Glutamatergic neuron (in vitro differentiated cells): ENCODE measurements around the gene C2CD2L. TPM values are rescaled to one million over a fixed set of nuclear protein-coding genes. Genes with fewer than 3 reads are reported as not detected.
"Not testable (repeated sequence)": the region's sequence is repeated elsewhere in the genome, so short reads cannot be mapped to it uniquely, and the experiment has no call there.

Experiments used
- DNase-seq: peaks from one replicate; pipeline ENCODE4 v3.0.0; 2022
- H3K27ac Mint-ChIP-seq: one replicate; pipeline ENCODE4 v1.8.0; 2020; ENCODE audit warnings: mild to moderate bottlenecking, mixed read lengths, inconsistent platforms; ENCODE audit not compliant: unreplicated experiment
- H3K27me3 Mint-ChIP-seq: one replicate; pipeline ENCODE4 v1.8.0; 2020; ENCODE audit warnings: mild to moderate bottlenecking, moderate library complexity, mixed read lengths, inconsistent platforms; ENCODE audit not compliant: unreplicated experiment
- H3K36me3 Mint-ChIP-seq: one replicate; pipeline ENCODE4 v1.8.0; 2020; ENCODE audit warnings: mild to moderate bottlenecking, mixed read lengths, inconsistent platforms; ENCODE audit not compliant: unreplicated experiment
- H3K4me1 Mint-ChIP-seq: one replicate; pipeline ENCODE4 v1.8.0; 2020; ENCODE audit warnings: mild to moderate bottlenecking, low read depth, mixed read lengths, inconsistent platforms; ENCODE audit not compliant: unreplicated experiment
- H3K4me3 Mint-ChIP-seq: one replicate; pipeline ENCODE4 v1.8.0; 2020; ENCODE audit warnings: mild to moderate bottlenecking, mixed read lengths, inconsistent platforms; ENCODE audit not compliant: unreplicated experiment
- H3K9me3 Mint-ChIP-seq: one replicate; pipeline ENCODE4 v1.8.0; 2020; ENCODE audit warnings: mild to moderate bottlenecking, moderate library complexity, mixed read lengths, inconsistent platforms; ENCODE audit not compliant: unreplicated experiment
- total RNA-seq: library from RNA; stranded (reverse); fragmentation: NEBNext Ultra II Directional; extraction: Animal tissue kit (Norgen Biotek cat#: 25700); gene quantifications from one replicate; pipeline ENCODE4 v1.2.1, GENCODE V29; 2021; ENCODE audit not compliant: unreplicated experiment
- TF ChIP-seq, protein P1 (sequence below): fragments of 200-600 bp; sonication (generic); IDR thresholded peaks from one replicate; pipeline ENCODE4 v1.5.0; 2021; ENCODE audit not compliant: partially characterized antibody, unreplicated experiment

The C2CD2L gene
- total RNA-seq, 1 donor from 2014 or later, result 32.8 TPM

DNA sequence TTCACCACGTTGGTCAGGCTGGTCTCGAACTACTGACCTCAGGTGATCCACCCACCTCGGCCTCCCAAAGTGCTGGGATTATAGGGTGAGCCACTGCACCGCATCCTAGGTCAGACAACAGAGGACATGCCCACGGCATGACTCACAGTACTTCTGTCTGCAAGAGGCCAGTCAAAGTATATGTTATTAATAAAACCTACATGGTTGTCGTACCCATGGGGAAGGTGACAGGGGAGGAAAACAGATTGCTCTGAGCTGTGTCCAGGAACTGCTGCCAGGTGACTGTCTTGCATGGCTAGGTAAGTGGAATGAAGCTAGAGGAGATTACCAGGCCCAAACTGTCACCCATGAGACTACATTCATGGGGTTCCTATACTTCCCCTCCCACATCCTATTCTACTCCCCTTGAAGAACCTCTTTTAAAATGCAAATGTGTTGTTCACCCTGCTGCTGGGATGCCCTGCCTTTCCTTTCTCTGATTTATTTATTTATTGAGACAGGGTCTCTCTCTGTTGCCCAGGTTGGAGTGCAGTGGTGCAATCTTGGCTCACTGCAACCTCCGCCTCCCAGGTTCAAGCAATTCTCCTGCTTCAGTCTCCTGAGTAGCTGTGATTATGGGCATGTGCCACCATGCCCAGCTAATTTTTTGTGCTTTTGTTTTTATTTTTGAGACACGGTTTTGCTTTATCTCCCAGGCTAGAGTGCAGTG lies 59.4 kb downstream of the C2CD2L start:
- Mint-ChIP-seq H3K4me3 (no peak overlapping the region), H3K9me3 (peaks cover 5% of the 10 kb centered on the region)
- TF ChIP-seq, protein P1, sequence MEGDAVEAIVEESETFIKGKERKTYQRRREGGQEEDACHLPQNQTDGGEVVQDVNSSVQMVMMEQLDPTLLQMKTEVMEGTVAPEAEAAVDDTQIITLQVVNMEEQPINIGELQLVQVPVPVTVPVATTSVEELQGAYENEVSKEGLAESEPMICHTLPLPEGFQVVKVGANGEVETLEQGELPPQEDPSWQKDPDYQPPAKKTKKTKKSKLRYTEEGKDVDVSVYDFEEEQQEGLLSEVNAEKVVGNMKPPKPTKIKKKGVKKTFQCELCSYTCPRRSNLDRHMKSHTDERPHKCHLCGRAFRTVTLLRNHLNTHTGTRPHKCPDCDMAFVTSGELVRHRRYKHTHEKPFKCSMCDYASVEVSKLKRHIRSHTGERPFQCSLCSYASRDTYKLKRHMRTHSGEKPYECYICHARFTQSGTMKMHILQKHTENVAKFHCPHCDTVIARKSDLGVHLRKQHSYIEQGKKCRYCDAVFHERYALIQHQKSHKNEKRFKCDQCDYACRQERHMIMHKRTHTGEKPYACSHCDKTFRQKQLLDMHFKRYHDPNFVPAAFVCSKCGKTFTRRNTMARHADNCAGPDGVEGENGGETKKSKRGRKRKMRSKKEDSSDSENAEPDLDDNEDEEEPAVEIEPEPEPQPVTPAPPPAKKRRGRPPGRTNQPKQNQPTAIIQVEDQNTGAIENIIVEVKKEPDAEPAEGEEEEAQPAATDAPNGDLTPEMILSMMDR, result no peak

DNA sequence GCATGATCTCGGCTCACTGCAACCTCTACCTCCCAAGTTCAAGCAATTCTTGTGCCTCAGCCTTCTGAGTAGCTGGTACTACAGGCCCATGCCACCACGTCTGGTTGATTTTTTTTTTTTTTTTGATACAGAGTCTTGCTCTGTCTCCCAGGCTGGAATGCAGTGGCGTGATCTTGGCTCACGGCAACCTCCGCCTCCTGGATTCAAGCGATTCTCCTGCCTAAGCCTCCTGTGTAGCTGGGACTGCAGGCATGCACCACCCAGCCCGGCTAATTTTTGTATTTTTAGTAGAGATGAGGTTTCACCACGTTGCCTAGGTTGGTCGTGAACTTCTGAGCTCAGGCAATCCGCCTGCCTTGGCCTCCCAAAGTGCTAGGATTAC lies 59.9 kb downstream of the C2CD2L start:
- H3K4me3 Mint-ChIP-seq, H3K27ac Mint-ChIP-seq, H3K36me3 Mint-ChIP-seq, H3K27me3 Mint-ChIP-seq, DNase-seq, H3K9me3 Mint-ChIP-seq, H3K4me1 Mint-ChIP-seq: not testable (repeated sequence)

More for the DNA sequence above, 59.4 kb downstream of the C2CD2L start:
- Mint-ChIP-seq H3K4me1 (no peaks in the 10 kb centered on the region), H3K36me3 (no peaks in the 10 kb centered on the region), H3K27me3 (peaks cover 2% of the 10 kb centered on the region), H3K27ac (no peak overlapping the region)
- no peak for DNase-seq

DNA sequence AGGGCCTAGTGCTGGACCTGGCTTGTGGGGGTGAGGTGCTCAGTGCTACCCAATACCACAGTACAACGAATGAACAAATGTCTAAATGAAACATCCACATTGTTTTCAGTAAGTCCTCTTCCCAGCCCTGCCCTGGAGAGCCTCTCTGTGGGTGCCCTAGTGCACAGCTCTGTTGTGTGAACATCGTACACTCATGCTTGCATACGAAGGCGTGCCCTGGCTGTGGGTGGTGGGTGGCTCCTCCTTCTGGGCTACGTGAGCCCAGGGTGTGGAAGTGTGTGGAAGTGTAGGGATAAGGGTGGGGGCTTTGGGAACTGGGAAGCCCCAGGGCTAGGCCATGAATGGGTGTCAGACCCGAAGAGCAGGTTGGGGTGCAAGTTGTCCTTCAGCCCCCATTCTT lies 60.8 kb downstream of the C2CD2L start:
- no peak overlapping the region for H3K4me3 Mint-ChIP-seq
- no peaks in the 10 kb centered on the region for H3K4me1 Mint-ChIP-seq
- DNase-seq, result no peak
- H3K27me3 Mint-ChIP-seq, result no peaks in the 10 kb centered on the region
- no peak overlapping the region for H3K27ac Mint-ChIP-seq
- TF ChIP-seq, protein P1, result no peak
- no peaks in the 10 kb centered on the region for H3K36me3 Mint-ChIP-seq
- H3K9me3 Mint-ChIP-seq, result peaks cover 5% of the 10 kb centered on the region

Other genes with a start within 250 kb of the C2CD2L start
- gene CXCR5, start 223.5 kb upstream of the C2CD2L start, total RNA-seq, result not detected
- 13.0 TPM for gene BCL9L, start 181.4 kb upstream of the C2CD2L start, total RNA-seq
- not detected for gene UPK2, start 151.0 kb upstream of the C2CD2L start, total RNA-seq
- not detected for gene FOXR1, start 135.6 kb upstream of the C2CD2L start, total RNA-seq
- 72.3 TPM for gene CENATAC, start 109.2 kb upstream of the C2CD2L start, total RNA-seq
- gene RPS25, start 89.0 kb upstream of the C2CD2L start, total RNA-seq, result 673 TPM
- 85.1 TPM for gene TRAPPC4, start 88.6 kb upstream of the C2CD2L start, total RNA-seq
- gene SLC37A4, start 76.5 kb upstream of the C2CD2L start, total RNA-seq, result 21.2 TPM
- 193 TPM for gene HYOU1, start 50.1 kb upstream of the C2CD2L start, total RNA-seq
- 32.7 TPM for gene VPS11, start 39.5 kb upstream of the C2CD2L start, total RNA-seq
- gene HMBS, start 22.5 kb upstream of the C2CD2L start, total RNA-seq, result 30.4 TPM
- gene DPAGT1, start 5.5 kb upstream of the C2CD2L start, total RNA-seq, result 36.1 TPM
- gene HINFP, start 14.2 kb downstream of the C2CD2L start, total RNA-seq, result 58.1 TPM
- 2.4 TPM for gene ABCG4, start 41.7 kb downstream of the C2CD2L start, total RNA-seq
- 1.7 TPM for gene NLRX1, start 61.4 kb downstream of the C2CD2L start, total RNA-seq
- not detected for gene NHERF4, start 78.1 kb downstream of the C2CD2L start, total RNA-seq
- 40.5 TPM for gene CBL, start 99.0 kb downstream of the C2CD2L start, total RNA-seq
- 11.4 TPM for gene MCAM, start 209.8 kb downstream of the C2CD2L start, total RNA-seq
- gene RNF26, start 227.2 kb downstream of the C2CD2L start, total RNA-seq, result 20.6 TPM
- 0.32 TPM for gene C1QTNF5, start 233.5 kb downstream of the C2CD2L start, total RNA-seq
- not detected for gene MFRP, start 239.4 kb downstream of the C2CD2L start, total RNA-seq